ENCODE results near the gene HLA-DMA. TPM values are rescaled to one million over a fixed set of nuclear protein-coding genes. Genes with fewer than 3 reads are reported as not detected.

HLA-DMA gene
- total and polyA plus RNA-seq, 2 of the 13 experiments (the other 11 are each of a cell fraction or from before 2014, with no cell fraction given), result 0.70 to 0.71 TPM

DNA sequence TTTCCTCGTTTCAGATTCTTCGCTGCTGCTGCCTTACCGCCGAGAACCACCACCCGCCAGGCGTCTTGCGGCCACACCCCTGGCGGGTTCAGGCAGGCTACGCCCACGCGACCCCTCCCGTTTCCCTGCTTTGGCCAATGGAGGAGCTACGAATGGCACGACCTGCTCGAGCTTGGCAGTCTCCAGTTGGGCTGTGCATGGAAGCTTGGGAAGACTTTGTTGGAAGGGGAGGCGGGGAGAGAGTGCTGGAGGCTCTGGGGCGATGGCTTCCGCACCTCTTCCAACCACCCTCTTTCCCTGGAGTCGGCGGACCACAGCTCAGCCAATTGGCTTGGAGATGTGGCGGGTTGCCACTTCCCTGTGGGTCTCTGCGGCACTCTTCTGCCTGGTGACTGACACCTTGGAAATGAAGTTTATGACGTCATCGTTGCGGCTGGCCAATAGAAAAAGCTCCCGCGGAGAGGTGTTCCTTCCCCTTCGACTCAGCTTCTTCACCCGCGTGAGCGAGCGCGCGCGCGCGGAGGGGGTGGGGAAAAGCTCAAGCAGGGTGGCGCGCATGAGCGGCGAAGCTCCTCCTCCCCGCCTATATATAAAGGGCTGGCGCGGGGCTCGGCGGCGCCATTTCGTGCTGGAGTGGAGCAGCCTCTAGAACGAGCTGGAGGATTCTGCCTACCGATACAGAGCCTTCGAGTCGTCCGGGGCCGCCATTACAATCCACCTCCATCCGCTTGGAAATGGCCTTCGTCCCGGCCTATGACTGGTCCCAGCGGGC lies 18.9 kb upstream of the HLA-DMA start (continued):
- peak; percentile 77; the same call in 1 of the 2 replicates for TF ChIP-seq EHMT2 (IDR thresholded peaks at IDR 0.05; ENCODE audit: borderline replicate concordance, low read depth, low read length)
- TF ChIP-seq SIN3B (IDR thresholded peaks at IDR 0.05; ENCODE audit: low read length), result peak; percentile 67; the same call in 1 of the 2 replicates
- TF ChIP-seq POLR2G (IDR thresholded peaks at IDR 0.05; ENCODE audit: low read depth, low read length), result peak; percentile 100
- TF ChIP-seq HMGXB3 (CRISPR knock-in tag; IDR thresholded peaks at IDR 0.05; ENCODE audit: borderline replicate concordance), result peak; percentile 63
- peak; percentile 14; the same call in 1 of the 2 replicates for TF ChIP-seq MTA1 (CRISPR knock-in tag; IDR thresholded peaks at IDR 0.05; ENCODE audit: borderline replicate concordance)
- peak; percentile 97 for TF ChIP-seq ATF2 (CRISPR knock-in tag; IDR thresholded peaks at IDR 0.05)
- peak; percentile 50 for TF ChIP-seq SKI (IDR thresholded peaks at IDR 0.05; ENCODE audit: partially characterized antibody)
- peak; percentile 100 for TF ChIP-seq ZBTB38 (CRISPR knock-in tag; IDR thresholded peaks at IDR 0.05)
- peak; percentile 53 for TF ChIP-seq ZNF883 (CRISPR knock-in tag; IDR thresholded peaks at IDR 0.05; ENCODE audit: not compliant biosample characterization)
- TF ChIP-seq SIX4 (CRISPR knock-in tag; IDR thresholded peaks at IDR 0.05), result peak; percentile 45; the same call in 1 of the 2 replicates
- peak; percentile 47 for TF ChIP-seq TEAD3 (CRISPR knock-in tag; optimal IDR thresholded peaks at IDR 0.05; ENCODE audit: borderline replicate concordance)
- TF ChIP-seq NFAT5 (CRISPR knock-in tag; IDR thresholded peaks at IDR 0.05), result peak; percentile 84
- TF ChIP-seq, protein P1, sequence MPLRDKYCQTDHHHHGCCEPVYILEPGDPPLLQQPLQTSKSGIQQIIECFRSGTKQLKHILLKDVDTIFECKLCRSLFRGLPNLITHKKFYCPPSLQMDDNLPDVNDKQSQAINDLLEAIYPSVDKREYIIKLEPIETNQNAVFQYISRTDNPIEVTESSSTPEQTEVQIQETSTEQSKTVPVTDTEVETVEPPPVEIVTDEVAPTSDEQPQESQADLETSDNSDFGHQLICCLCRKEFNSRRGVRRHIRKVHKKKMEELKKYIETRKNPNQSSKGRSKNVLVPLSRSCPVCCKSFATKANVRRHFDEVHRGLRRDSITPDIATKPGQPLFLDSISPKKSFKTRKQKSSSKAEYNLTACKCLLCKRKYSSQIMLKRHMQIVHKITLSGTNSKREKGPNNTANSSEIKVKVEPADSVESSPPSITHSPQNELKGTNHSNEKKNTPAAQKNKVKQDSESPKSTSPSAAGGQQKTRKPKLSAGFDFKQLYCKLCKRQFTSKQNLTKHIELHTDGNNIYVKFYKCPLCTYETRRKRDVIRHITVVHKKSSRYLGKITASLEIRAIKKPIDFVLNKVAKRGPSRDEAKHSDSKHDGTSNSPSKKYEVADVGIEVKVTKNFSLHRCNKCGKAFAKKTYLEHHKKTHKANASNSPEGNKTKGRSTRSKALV (CRISPR knock-in tag; IDR thresholded peaks at IDR 0.05), result peak; percentile 87
